ENCODE results near the gene TSEN2.
A peak's percentile ranks its signal among the peaks of the same experiment; 100 is the strongest.
"Not testable (repeated sequence)": the region's sequence is repeated elsewhere in the genome, so short reads cannot be mapped to it uniquely, and the experiment has no call there.

TSEN2 gene

GRCh38 chr3:12507591-12508281 lies 23.5 kb downstream of the TSEN2 start:
- DNase-seq: no peak

GRCh38 chr3:12508291-12508700 lies 24.0 kb downstream of the TSEN2 start:
- DNase-seq: no peak

GRCh38 chr3:12509466-12509865 lies 25.2 kb downstream of the TSEN2 start:
- no peak for DNase-seq

- no peak for DNase-seq
Observed at GRCh38 chr3:12512534-12513118, 28.3 kb downstream of the TSEN2 start.

- DNase-seq: no peak
Observed at GRCh38 chr3:12513694-12514446, 29.6 kb downstream of the TSEN2 start.

GRCh38 chr3:12515631-12516030 lies 31.4 kb downstream of the TSEN2 start:
- DNase-seq: no peak

- no peak for DNase-seq
Observed at GRCh38 chr3:12516873-12517272, 32.6 kb downstream of the TSEN2 start.

GRCh38 chr3:12518261-12519028 lies 34.2 kb downstream of the TSEN2 start:
- no peak for DNase-seq

- DNase-seq: no peak
Observed at GRCh38 chr3:12521010-12521409, 36.7 kb downstream of the TSEN2 start.

- DNase-seq: no peak
Observed at GRCh38 chr3:12522721-12523120, 38.4 kb downstream of the TSEN2 start.

GRCh38 chr3:12527757-12528143 lies 43.5 kb downstream of the TSEN2 start:
- DNase-seq: no peak

- no peak for DNase-seq
Observed at GRCh38 chr3:12532182-12532581, 47.9 kb downstream of the TSEN2 start.

GRCh38 chr3:12536423-12536822 lies 52.1 kb downstream of the TSEN2 start:
- no peak for DNase-seq

GRCh38 chr3:12541625-12542024 lies 57.3 kb downstream of the TSEN2 start:
- DNase-seq: no peak

- DNase-seq: not testable (repeated sequence)
Observed at GRCh38 chr3:12543497-12543896, 59.2 kb downstream of the TSEN2 start.

GRCh38 chr3:12544652-12545472 lies 60.6 kb downstream of the TSEN2 start:
- no peak for DNase-seq

- DNase-seq: no peak
Observed at GRCh38 chr3:12545473-12545791, 61.2 kb downstream of the TSEN2 start, which contains the start of gene MKRN2OS. MKRN2OS (minus strand) TSS chr3:12545499; CDS start chr3:12545464, 35 bp downstream.

GRCh38 chr3:12549971-12550760 lies 65.9 kb downstream of the TSEN2 start:
- DNase-seq: no peak

- no peak for DNase-seq
Observed at GRCh38 chr3:12553921-12554391, 69.7 kb downstream of the TSEN2 start.

- DNase-seq: peak in 1 of 2 donors; percentile 12
Observed at GRCh38 chr3:12556314-12556689, 72.0 kb downstream of the TSEN2 start.

GRCh38 chr3:12556690-12557472 lies 72.6 kb downstream of the TSEN2 start, which contains the start of gene MKRN2:
MKRN2 (plus strand) TSS chr3:12557087; CDS start chr3:12557151, 64 bp downstream.
- peak; percentile 84 to 87 for DNase-seq
